ENCODE measurements around the gene KRTAP12-1.
"Not testable (repeated sequence)": the region's sequence is repeated elsewhere in the genome, so short reads cannot be mapped to it uniquely, and the experiment has no call there.

The KRTAP12-1 gene

DNA sequence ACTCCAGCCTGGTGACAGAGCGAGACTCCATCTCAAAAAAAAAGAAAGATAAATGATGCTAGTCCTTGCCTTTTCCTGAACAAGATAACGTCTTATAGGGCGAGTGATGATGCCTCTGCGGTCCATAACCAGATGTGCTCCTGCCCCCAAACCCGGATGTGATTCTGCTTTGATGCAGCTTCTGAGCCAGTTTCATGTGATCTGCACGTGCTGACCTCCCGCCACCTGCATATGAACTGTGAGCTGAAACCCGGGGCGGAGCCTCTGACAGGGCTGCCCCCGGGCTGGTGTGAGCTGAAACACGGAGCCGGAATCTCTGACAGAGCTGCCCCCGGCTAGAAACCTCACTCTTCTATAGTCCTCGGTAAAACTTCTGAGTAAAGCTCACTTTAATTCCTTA is 28.8 kb downstream of the KRTAP12-1 start:
- WGBS, 2 experiments (ENCODE audit: insufficient coverage in 2 of 2), result 80% methylated on average over 12 to 13 of the region's 14 CpGs
- H3K9me3 ChIP-seq (ENCODE audit: control insufficient read depth, low read length), result peaks cover 10% of the 10 kb centered on the region
- no peaks in the 10 kb centered on the region for H3K4me1 ChIP-seq (ENCODE audit: control insufficient read depth, insufficient read depth, low read length, poor library complexity, severe bottlenecking)
- no peaks in the 10 kb centered on the region for H3K36me3 ChIP-seq (ENCODE audit: control insufficient read depth, insufficient read depth, low read length)
- no peak overlapping the region for H3K4me3 ChIP-seq (ENCODE audit: extremely low read depth, insufficient read depth, low read length, poor library complexity, severe bottlenecking)
- H3K27ac ChIP-seq (ENCODE audit: low read depth, low read length, severe bottlenecking), result no peak overlapping the region

DNA sequence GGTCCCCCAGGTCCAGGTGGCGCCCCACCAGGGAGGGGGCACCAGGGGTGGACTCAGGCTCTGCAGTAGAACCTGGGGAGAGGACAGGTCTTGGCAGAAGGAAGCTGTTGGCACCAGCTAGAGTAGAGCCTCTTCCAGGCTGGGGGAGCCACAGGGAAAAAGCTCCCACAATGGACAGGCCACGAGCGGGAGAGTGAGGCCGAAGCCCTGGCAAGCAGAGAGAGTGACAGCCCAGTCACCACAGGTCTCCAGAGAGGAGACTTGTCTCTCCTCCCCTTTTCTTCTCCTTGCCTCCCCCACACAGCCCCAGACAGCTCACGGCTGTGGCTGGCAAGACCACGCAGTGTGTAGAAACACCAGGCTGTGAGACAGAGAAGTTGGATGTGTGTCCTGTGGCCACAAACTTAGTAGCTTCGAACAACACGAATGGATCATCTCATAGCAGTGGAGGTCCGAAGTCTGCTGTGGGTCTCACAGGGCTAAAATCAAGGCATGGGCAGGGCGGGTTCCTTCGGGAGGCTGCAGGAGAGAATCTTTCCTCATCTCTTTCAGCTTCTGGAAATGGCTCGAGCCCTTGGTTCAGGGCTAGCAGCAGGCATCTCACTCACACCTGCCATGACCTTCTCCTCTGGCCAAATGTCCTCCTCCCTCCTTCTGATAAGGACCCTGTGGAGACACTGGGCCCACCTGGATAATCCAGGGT is 30.8 kb downstream of the KRTAP12-1 start:
- Histone ChIP-seq H3K27ac (ENCODE audit: low read depth, low read length, severe bottlenecking) (no peak overlapping the region), H3K4me1 (ENCODE audit: control insufficient read depth, insufficient read depth, low read length, poor library complexity, severe bottlenecking) (no peaks in the 10 kb centered on the region), H3K9me3 (ENCODE audit: control insufficient read depth, low read length) (no peaks in the 10 kb centered on the region), H3K4me3 (ENCODE audit: extremely low read depth, insufficient read depth, low read length, poor library complexity, severe bottlenecking) (no peak overlapping the region), H3K36me3 (ENCODE audit: control insufficient read depth, insufficient read depth, low read length) (no peaks in the 10 kb centered on the region)
- 93% methylated on average over 10 to 12 of the region's 12 CpGs for WGBS, 2 experiments (ENCODE audit: insufficient coverage in 2 of 2)

DNA sequence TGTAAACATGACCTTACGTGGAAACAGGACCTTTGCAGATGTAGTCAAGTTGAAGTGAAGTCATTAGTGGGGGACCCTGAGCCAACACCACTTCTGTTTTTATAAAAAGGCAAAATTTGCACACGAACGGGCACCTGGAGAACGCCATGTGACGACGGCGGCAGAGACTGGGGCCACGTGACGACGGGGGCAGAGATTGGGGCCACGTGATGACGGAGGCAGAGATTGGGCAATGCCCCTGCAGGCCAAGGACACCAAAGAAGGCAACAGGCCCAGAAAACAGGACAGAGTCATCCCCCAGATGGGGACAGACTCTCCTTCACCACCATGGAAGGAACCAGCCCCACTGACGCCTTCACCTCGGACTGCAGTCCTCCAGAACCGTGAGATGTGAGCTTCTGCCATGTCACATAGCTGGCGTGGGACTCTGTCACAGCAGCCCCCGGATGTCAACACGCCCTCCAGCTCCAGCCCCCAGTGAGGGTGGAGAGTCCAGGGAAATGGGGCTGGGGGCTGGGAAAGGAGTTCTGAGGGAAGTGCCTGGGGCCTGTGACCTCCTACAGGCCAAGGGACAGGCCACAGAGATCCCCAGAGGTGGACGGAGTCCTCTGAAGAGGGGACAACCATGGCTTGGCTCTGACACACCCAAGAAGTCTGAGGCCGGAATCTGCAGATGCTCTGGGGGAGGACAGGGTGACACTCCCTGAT is 31.5 kb downstream of the KRTAP12-1 start:
- no peak overlapping the region for H3K4me3 ChIP-seq (ENCODE audit: extremely low read depth, insufficient read depth, low read length, poor library complexity, severe bottlenecking)
- WGBS, 2 experiments (ENCODE audit: insufficient coverage in 2 of 2), result 92% methylated on average over 16 to 17 of the region's 20 CpGs
- no peaks in the 10 kb centered on the region for H3K4me1 ChIP-seq (ENCODE audit: control insufficient read depth, insufficient read depth, low read length, poor library complexity, severe bottlenecking)
- H3K36me3 ChIP-seq (ENCODE audit: control insufficient read depth, insufficient read depth, low read length), result no peaks in the 10 kb centered on the region
- no peak overlapping the region for H3K27ac ChIP-seq (ENCODE audit: low read depth, low read length, severe bottlenecking)
- peaks cover under 1% of the 10 kb centered on the region for H3K9me3 ChIP-seq (ENCODE audit: control insufficient read depth, low read length)

DNA sequence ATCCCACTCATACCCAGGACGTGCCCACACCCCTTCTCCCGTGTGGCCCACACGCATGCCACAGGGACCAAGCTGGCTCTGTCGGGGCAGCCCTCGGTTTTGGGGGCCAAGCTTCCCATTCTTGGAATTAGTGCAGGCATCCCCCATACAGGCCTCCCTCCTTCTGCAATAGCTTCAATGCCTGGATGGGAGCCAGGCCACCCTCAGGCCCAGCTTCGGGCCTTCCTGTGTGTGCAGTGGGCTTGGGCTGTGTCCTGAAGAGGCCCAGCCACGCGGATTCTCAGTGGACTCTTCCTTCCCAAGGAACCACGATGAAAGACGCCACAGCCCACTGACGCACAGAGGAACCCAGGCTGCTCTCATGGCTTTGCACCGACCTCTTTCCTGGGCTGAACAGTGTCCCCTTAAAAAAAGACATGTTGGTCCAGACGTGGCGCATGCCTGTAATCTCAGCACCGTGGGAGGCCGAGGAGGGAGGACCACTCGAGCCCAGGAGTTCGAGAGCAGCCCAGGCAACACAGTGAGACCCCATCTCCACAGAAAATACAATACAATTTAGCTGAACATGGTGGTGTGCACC is 32.4 kb downstream of the KRTAP12-1 start:
- no peak overlapping the region for H3K27ac ChIP-seq (ENCODE audit: low read depth, low read length, severe bottlenecking)
- H3K4me1 ChIP-seq (ENCODE audit: control insufficient read depth, insufficient read depth, low read length, poor library complexity, severe bottlenecking), result no peaks in the 10 kb centered on the region
- H3K36me3 ChIP-seq (ENCODE audit: control insufficient read depth, insufficient read depth, low read length), result no peaks in the 10 kb centered on the region
- 92 to 94% methylated on average over 17 of the region's 18 CpGs for WGBS, 2 experiments (ENCODE audit: insufficient coverage in 2 of 2)
- H3K4me3 ChIP-seq (ENCODE audit: extremely low read depth, insufficient read depth, low read length, poor library complexity, severe bottlenecking), result no peak overlapping the region
- peaks cover 5% of the 10 kb centered on the region for H3K9me3 ChIP-seq (ENCODE audit: control insufficient read depth, low read length)

DNA sequence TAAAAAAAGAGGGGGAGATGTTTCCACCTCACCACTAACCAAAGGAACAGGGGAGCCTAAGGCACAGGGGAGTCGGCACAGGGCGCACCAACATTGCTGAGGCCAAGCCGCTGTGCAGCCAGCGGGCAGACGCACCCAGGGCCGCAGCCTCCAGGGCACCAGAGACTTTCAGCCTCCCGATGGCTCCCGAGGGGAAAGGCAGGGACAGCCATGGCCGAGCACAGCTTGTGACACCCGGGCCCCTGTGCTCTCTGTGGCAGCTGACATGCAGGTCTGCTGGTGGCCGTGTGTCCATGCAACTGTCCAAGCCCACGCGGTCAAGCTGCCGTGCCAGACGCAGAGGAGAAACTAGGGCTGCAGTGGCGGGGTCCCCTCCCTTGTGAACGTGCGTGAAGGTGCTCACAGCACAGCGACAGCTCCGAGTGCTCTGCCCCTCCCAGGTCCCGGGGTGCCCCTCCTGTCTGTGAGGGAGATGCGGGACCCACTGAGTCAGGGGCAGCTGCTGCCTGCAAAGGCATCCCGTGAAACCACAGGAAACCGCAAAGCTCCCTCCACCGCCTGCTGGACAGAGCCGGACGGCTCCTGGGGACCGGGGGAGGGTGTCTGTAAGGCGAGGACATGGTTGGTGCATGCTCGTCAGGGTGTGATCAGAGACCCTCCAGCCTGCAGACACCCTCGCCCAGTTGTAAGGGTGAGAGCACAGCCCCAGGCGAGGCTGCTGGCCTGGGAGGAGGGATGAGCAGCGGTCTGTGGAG is 33.2 kb downstream of the KRTAP12-1 start:
- H3K27ac ChIP-seq (ENCODE audit: low read depth, low read length, severe bottlenecking), result no peak overlapping the region
- no peaks in the 10 kb centered on the region for H3K4me1 ChIP-seq (ENCODE audit: control insufficient read depth, insufficient read depth, low read length, poor library complexity, severe bottlenecking)
- H3K4me3 ChIP-seq (ENCODE audit: extremely low read depth, insufficient read depth, low read length, poor library complexity, severe bottlenecking), result no peak overlapping the region
- no peaks in the 10 kb centered on the region for H3K36me3 ChIP-seq (ENCODE audit: control insufficient read depth, insufficient read depth, low read length)
- H3K9me3 ChIP-seq (ENCODE audit: control insufficient read depth, low read length), result peaks cover 12% of the 10 kb centered on the region
- WGBS, 2 experiments (ENCODE audit: insufficient coverage in 2 of 2), result 90 to 94% methylated on average over 25 to 31 of the region's 33 CpGs

DNA sequence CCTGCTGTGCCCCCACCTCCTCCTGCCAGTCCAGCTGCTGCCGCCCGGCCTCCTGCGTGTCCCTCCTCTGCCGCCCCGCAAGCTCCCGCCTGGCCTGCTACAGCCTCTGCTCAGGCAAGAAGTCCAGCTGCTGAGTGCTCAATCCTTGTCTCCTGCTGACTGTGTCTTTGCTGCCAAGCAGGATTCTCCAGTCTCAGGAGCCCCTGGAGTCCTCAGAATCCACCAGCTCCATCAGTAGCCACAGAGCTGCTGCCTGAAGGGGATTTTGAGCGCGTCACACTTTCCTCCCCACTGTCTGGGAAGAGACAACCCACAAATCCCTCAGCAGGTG is 34.8 kb downstream of the KRTAP12-1 start:
- Histone ChIP-seq H3K4me1 (ENCODE audit: control insufficient read depth, insufficient read depth, low read length, poor library complexity, severe bottlenecking) (no peaks in the 10 kb centered on the region), H3K9me3 (ENCODE audit: control insufficient read depth, low read length) (peaks cover 12% of the 10 kb centered on the region), H3K36me3 (ENCODE audit: control insufficient read depth, insufficient read depth, low read length) (no peaks in the 10 kb centered on the region), H3K27ac (ENCODE audit: low read depth, low read length, severe bottlenecking) (no peak overlapping the region), H3K4me3 (ENCODE audit: extremely low read depth, insufficient read depth, low read length, poor library complexity, severe bottlenecking) (no peak overlapping the region)
- WGBS, 2 experiments (ENCODE audit: insufficient coverage in 2 of 2), result 75 to 86% methylated on average over 8 of the region's 8 CpGs

DNA sequence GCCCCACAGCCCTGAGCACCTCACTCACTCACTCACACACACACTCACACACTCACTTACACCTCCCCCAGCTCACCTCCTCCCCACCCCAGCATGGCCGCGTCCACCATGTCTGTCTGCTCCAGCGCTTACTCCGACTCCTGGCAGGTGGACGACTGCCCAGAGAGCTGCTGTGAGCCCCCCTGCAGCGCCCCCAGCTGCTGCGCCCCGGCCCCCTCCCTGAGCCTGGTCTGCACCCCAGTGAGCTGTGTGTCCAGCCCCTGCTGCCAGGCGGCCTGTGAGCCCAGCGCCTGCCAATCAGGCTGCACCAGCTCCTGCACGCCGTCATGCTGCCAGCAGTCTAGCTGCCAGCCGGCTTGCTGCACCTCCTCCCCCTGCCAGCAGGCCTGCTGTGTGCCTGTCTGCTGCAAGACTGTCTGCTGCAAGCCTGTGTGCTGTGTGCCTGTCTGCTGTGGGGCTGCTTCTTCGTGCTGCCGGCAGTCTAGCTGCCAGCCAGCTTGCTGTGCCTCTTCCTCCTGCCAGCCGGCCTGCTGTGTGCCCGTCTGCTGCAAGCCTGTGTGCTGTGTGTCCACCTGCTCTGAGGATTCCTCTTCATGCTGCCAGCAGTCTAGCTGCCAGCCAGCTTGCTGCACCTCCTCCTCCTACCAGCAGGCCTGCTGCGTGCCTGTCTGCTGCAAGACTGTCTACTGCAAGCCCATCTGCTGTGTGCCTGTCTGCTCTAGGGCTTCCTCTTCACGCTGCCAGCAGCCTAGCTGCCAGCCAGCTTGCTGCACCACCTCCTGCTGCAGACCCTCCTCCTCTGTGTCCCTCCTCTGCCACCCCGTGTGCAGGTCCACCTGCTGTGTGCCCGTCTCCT is 35.4 kb downstream of the KRTAP12-1 start, which contains the start of gene KRTAP10-11:
TSS of gene KRTAP10-11 (plus strand) at position 49 of the 856 bp plus-strand sequence. CDS start at position 94, 45 bp downstream.
- not testable (repeated sequence) for H3K36me3 ChIP-seq (ENCODE audit: control insufficient read depth, insufficient read depth, low read length); H3K4me3 ChIP-seq (ENCODE audit: extremely low read depth, insufficient read depth, low read length, poor library complexity, severe bottlenecking); H3K27ac ChIP-seq (ENCODE audit: low read depth, low read length, severe bottlenecking); H3K4me1 ChIP-seq (ENCODE audit: control insufficient read depth, insufficient read depth, low read length, poor library complexity, severe bottlenecking)
- peaks cover 12% of the 10 kb centered on the region for H3K9me3 ChIP-seq (ENCODE audit: control insufficient read depth, low read length)
- WGBS, 2 experiments (ENCODE audit: insufficient coverage in 2 of 2), result 86 to 89% methylated on average over 14 to 19 of the region's 21 CpGs

DNA sequence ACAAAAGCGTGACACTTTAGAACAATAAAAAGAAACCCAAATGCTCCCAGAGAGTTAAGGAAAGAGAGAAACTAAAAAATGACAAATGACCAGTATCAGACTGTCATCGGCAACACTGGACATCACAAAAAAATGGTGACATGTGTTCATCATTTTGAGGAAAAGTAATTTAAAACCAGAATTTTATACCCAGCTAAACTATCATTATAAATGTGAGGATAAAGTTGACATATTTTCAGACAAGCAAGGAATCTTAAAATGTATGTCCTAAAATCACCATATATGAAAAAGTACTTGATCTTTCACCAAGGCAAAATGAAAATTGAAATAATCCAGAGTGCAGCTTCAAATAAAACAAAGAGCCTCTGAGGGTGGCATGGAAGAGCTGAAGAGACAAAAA is 37.1 kb downstream of the KRTAP12-1 start:
- peaks cover 18% of the 10 kb centered on the region for H3K9me3 ChIP-seq (ENCODE audit: control insufficient read depth, low read length)
- no peaks in the 10 kb centered on the region for H3K36me3 ChIP-seq (ENCODE audit: control insufficient read depth, insufficient read depth, low read length)
- H3K4me3 ChIP-seq (ENCODE audit: extremely low read depth, insufficient read depth, low read length, poor library complexity, severe bottlenecking), result no peak overlapping the region
- H3K27ac ChIP-seq (ENCODE audit: low read depth, low read length, severe bottlenecking), result no peak overlapping the region
- no CpG with 5 or more reads among the region's 2 CpGs for WGBS, 2 experiments (ENCODE audit: insufficient coverage in 2 of 2)
- no peaks in the 10 kb centered on the region for H3K4me1 ChIP-seq (ENCODE audit: control insufficient read depth, insufficient read depth, low read length, poor library complexity, severe bottlenecking)

DNA sequence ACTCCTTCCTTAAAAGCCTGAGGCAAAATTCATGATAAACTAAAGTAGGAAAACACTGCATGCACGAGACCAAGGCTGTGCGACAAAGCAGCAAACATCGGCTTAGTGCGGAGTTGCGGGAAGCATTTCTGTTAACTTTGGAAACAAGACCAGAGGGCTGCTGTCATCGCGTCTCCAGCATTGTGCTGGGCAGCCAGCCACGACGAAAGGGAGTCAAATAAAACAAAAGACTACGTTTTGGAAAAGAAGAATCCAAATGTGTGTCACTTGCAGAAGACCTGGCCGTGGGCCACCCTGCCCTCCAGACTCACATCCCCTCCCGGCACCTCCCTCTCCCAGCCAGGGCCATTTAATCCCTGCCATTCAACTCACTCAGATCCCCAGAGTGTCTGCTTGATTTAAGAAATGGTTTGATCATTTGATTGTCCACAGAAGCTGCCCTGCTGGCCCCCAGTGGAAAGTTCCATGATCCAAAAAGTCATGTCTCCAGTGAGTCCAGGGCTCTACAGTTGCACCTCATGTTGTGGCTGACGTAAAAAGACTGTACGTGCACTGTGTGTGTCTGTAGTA is 38.1 kb downstream of the KRTAP12-1 start:
- Histone ChIP-seq H3K4me3 (ENCODE audit: extremely low read depth, insufficient read depth, low read length, poor library complexity, severe bottlenecking) (no peak overlapping the region), H3K36me3 (ENCODE audit: control insufficient read depth, insufficient read depth, low read length) (no peaks in the 10 kb centered on the region), H3K4me1 (ENCODE audit: control insufficient read depth, insufficient read depth, low read length, poor library complexity, severe bottlenecking) (no peaks in the 10 kb centered on the region), H3K9me3 (ENCODE audit: control insufficient read depth, low read length) (peaks cover 18% of the 10 kb centered on the region), H3K27ac (ENCODE audit: low read depth, low read length, severe bottlenecking) (no peak overlapping the region)
- WGBS, 2 experiments (ENCODE audit: insufficient coverage in 2 of 2), result 88 to 94% methylated on average over 10 to 12 of the region's 14 CpGs

DNA sequence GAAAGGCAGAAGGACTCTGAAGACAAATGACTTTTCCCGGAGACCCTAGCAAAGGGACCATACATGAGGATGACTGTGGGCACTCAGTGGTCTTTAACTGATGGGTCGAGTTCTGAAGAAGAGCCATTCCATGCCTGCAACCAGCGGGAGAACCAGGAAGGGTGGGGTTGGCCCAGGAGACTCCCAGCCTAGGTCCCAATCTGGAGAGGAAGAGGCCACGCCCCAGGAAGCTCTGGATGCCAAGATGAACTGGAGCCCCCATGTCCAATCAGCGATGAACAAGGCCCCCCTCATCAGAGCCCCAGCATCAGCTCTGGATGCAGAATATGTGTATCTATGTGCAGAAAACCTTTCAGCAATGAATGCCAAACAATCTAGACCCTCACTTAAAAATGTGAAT is 41.2 kb downstream of the KRTAP12-1 start:
- Histone ChIP-seq H3K9me3 (ENCODE audit: control insufficient read depth, low read length) (peaks cover 18% of the 10 kb centered on the region), H3K36me3 (ENCODE audit: control insufficient read depth, insufficient read depth, low read length) (no peaks in the 10 kb centered on the region), H3K4me1 (ENCODE audit: control insufficient read depth, insufficient read depth, low read length, poor library complexity, severe bottlenecking) (no peaks in the 10 kb centered on the region), H3K4me3 (ENCODE audit: extremely low read depth, insufficient read depth, low read length, poor library complexity, severe bottlenecking) (no peak overlapping the region), H3K27ac (ENCODE audit: low read depth, low read length, severe bottlenecking) (no peak overlapping the region)
- WGBS, 2 experiments (ENCODE audit: insufficient coverage in 2 of 2), result 90 to 98% methylated on average over 4 to 5 of the region's 5 CpGs
